HepG2 (cell line): ENCODE data around the gene RHBDL1. TPM values are rescaled to one million over a fixed set of nuclear protein-coding genes. Genes with fewer than 3 reads are reported as not detected.
A peak's percentile ranks its signal among the peaks of the same experiment; 100 is the strongest.

Experiments
- CBX2 ChIP-seq, 2 experiments: fragments of 200-600 bp in 1 of 2; sonication (generic); formaldehyde crosslinking in 1 of 2; IDR thresholded peaks; 2 replicates each; pipeline versions ENCODE4 v1.7.0 to v1.8.1; 2018 to 2022; ENCODE audit warnings: low read depth in 2 of 2, low read length in 1 of 2, mild to moderate bottlenecking in 1 of 2, missing genetic modification reagents in 1 of 2
- EZH2 ChIP-seq: conservative IDR thresholded peaks from 2 replicates; pipeline ENCODE4 v1.6.1; 2012; ENCODE audit warnings: mild to moderate bottlenecking, low read depth, low read length, moderate library complexity
- FOXC1 ChIP-seq: sonication (generic); formaldehyde crosslinking; IDR thresholded peaks from 2 replicates; pipeline ENCODE4 v1.8.0; 2022; ENCODE audit warnings: mild to moderate bottlenecking, missing genetic modification reagents, borderline replicate concordance
- HNF4G ChIP-seq, 2 experiments: sonication (generic) in 1 of 2; formaldehyde crosslinking in 1 of 2; IDR thresholded peaks; 2 replicates each; pipeline versions ENCODE4 v1.4.0 to v1.6.1; 2011 to 2020; ENCODE audit warnings: borderline replicate concordance in 2 of 2, low read depth in 2 of 2, mild to moderate bottlenecking in 2 of 2, low read length in 1 of 2, missing genetic modification reagents in 1 of 2, moderate library complexity in 1 of 2
- KDM4B ChIP-seq: sonication (generic); formaldehyde crosslinking; IDR thresholded peaks from 2 replicates; pipeline ENCODE4 v1.4.0; 2020; ENCODE audit warnings: missing genetic modification reagents
- MTA1 ChIP-seq: sonication (generic); formaldehyde crosslinking; IDR thresholded peaks from 2 replicates; pipeline ENCODE4 v1.4.0; 2020; ENCODE audit warnings: missing genetic modification reagents, mild to moderate bottlenecking, borderline replicate concordance
- RARG ChIP-seq: sonication (generic); formaldehyde crosslinking; IDR thresholded peaks from 2 replicates; pipeline ENCODE4 v1.4.0; 2020; ENCODE audit warnings: low read depth, mild to moderate bottlenecking, missing genetic modification reagents
- RXRA ChIP-seq: sonication (generic); formaldehyde crosslinking; IDR thresholded peaks from 2 replicates; pipeline ENCODE4 v1.5.1; 2020; ENCODE audit warnings: missing genetic modification reagents
- SMAD9 ChIP-seq: sonication (generic); formaldehyde crosslinking; IDR thresholded peaks from 2 replicates; pipeline ENCODE4 v1.5.1; 2020; ENCODE audit warnings: mild to moderate bottlenecking, missing genetic modification reagents
- TFDP2 ChIP-seq: sonication (generic); formaldehyde crosslinking; IDR thresholded peaks from 2 replicates; pipeline ENCODE4 v1.4.0; 2020; ENCODE audit warnings: missing genetic modification reagents
- ZBTB25 ChIP-seq: IDR thresholded peaks from 2 replicates; pipeline ENCODE4 v1.6.1; 2018; ENCODE audit warnings: missing genetic modification reagents
- ZFY ChIP-seq: sonication (generic); formaldehyde crosslinking; IDR thresholded peaks from 2 replicates; pipeline ENCODE4 v1.4.0; 2020; ENCODE audit warnings: missing genetic modification reagents
- ZKSCAN1 ChIP-seq: fragments of 150-350 bp; IDR thresholded peaks from 2 replicates; pipeline ENCODE4 v1.6.1; 2014; ENCODE audit warnings: low read length
- ZNF318 ChIP-seq: sonication (generic); formaldehyde crosslinking; IDR thresholded peaks from 2 replicates; pipeline ENCODE4 v1.4.0; 2020; ENCODE audit warnings: mild to moderate bottlenecking, missing genetic modification reagents
- ZNF333 ChIP-seq: sonication (generic); formaldehyde crosslinking; IDR thresholded peaks from 2 replicates; pipeline ENCODE4 v1.4.0; 2020; ENCODE audit warnings: mild to moderate bottlenecking, missing genetic modification reagents, borderline replicate concordance
- ZNF33B ChIP-seq: sonication (generic); formaldehyde crosslinking; IDR thresholded peaks from 2 replicates; pipeline ENCODE4 v1.5.1; 2020; ENCODE audit warnings: mild to moderate bottlenecking, missing genetic modification reagents
- ZNF383 ChIP-seq: sonication (generic); formaldehyde crosslinking; IDR thresholded peaks from 2 replicates; pipeline ENCODE4 v1.4.0; 2020; ENCODE audit warnings: missing genetic modification reagents, mild to moderate bottlenecking, borderline replicate concordance
- ZNF468 ChIP-seq: sonication (generic); formaldehyde crosslinking; IDR thresholded peaks from 2 replicates; pipeline ENCODE4 v1.8.0; 2022; ENCODE audit warnings: mild to moderate bottlenecking, moderate library complexity, missing genetic modification reagents
- polyA plus RNA-seq, 8 experiments: library from polyadenylated mRNA; depleted of rRNA in 3 of 8; stranded (reverse) in 7 of 8; unstranded in 1 of 8; fragments of >200 nt; fragmentation: Illumina TruSeq in 4 of 8; extraction: Trizol in 4 of 8; gene quantifications; 2 replicates each; pipeline versions ENCODE4 v1.2.1 to v1.2.3, GENCODE V29; 2011 to 2016; ENCODE audit warnings: low read depth in 4 of 8, missing spikeins in 1 of 8, mixed read lengths in 1 of 8; ENCODE audit not compliant: insufficient read depth in 1 of 8
- total RNA-seq, 5 experiments: library from RNA; depleted of rRNA; stranded (reverse); fragments of >200 nt; fragmentation: Illumina TruSeq; extraction: Trizol; gene quantifications; 2 replicates each; pipeline ENCODE4 v1.2.3, GENCODE V29; 2016; ENCODE audit warnings: low read depth in 1 of 5

Gene RHBDL1
- total and polyA plus RNA-seq, 2 of the 13 experiments (the other 11 are each of a cell fraction or from before 2014, with no cell fraction given), result 1.8 to 3.8 TPM

- 0 out of 2 replicates have a peak, but pooled peaks have one; percentile 24 for TF ChIP-seq ZBTB25 (CRISPR knock-in tag)
- TF ChIP-seq FOXC1 (CRISPR knock-in tag), result peak; percentile 82; the same call in 1 of the 2 replicates
- no peak for TF ChIP-seq HNF4G (IDR thresholded peaks at IDR 0.05; ENCODE audit: borderline replicate concordance, low read depth, low read length)
- TF ChIP-seq HNF4G (CRISPR knock-in tag; IDR thresholded peaks at IDR 0.05; ENCODE audit: borderline replicate concordance, low read depth), result 0 out of 2 replicates have a peak, but pooled peaks have one; percentile 23
- TF ChIP-seq TFDP2, result no peak
- no peak for TF ChIP-seq ZNF318 (CRISPR knock-in tag)
- TF ChIP-seq ZFY (CRISPR knock-in tag), result peak; percentile 69
- no peak for TF ChIP-seq CBX2 (IDR thresholded peaks at IDR 0.05; ENCODE audit: low read depth, low read length)
- no peak for TF ChIP-seq CBX2 (CRISPR knock-in tag; IDR thresholded peaks at IDR 0.05; ENCODE audit: low read depth)
- 0 out of 2 replicates have a peak, but pooled peaks have one; percentile 32 for TF ChIP-seq EZH2
- no peak for TF ChIP-seq SMAD9
- TF ChIP-seq ZNF33B, result no peak
- TF ChIP-seq RXRA, result peak; percentile 82; the same call in 1 of the 2 replicates
- TF ChIP-seq ZNF468 (CRISPR knock-in tag), result peak; percentile 86; the same call in 1 of the 2 replicates
- TF ChIP-seq RARG (CRISPR knock-in tag), result no peak
- TF ChIP-seq ZNF383 (CRISPR knock-in tag), result no peak
- TF ChIP-seq MTA1 (CRISPR knock-in tag), result peak; percentile 32; the same call in 1 of the 2 replicates
- TF ChIP-seq ZNF333 (CRISPR knock-in tag), result peak; percentile 19; the same call in 1 of the 2 replicates
- no peak for TF ChIP-seq ZKSCAN1
- TF ChIP-seq KDM4B (CRISPR knock-in tag), result no peak
Measured at GRCh38 chr16:695355-696089, 20.1 kb downstream of the RHBDL1 start (continued).
